GM18526 (cell line): Measurements from ENCODE around the gene FBXL7.

Experiments used
- POLR2A ChIP-seq: IDR thresholded peaks from 3 replicates; pipeline ENCODE4 v1.6.1; 2011; ENCODE audit not compliant: insufficient read length; ENCODE audit errors: extremely low read depth

Gene FBXL7

DNA sequence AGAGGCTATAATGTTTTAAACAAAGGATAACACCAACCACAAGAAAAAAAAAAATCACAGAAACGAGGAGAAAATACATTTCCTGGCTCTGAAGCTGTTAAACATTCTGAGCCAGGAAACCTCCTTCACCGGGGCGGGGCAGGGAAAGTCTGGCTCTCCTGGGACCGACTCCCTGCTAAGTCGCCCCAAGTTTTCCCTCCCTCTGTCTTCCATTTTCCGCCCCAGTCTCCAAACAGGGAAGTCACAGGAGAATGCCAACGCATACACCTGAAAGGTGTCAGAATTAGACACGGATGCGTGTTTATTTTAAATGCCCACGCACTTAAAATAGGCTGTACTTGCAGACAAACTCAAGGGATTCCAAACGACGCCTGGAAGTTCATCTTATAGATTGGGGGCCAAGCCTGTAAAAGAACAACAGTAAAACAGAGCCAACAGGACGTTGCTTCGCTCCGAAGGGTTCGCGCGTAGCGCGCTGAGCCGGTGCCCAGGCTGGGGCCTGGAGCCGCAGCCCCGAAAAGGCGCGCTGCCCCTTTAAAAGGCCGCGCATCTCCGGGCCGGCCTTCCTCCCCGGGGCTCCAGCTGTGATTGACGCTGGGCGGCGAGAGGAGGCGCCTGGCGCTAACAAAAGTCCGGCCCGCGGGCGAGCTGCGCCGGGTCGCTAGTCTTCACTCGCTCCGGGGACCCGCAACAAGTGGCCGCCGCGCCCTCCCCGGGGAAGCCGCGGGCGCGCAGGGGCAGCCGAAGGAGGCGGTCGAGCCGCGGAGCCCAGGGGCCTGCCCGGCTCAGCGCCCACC lies at the start of gene FBXL7:
Gene FBXL7, plus strand, starts transcription at position 653 of the 797 bp plus-strand sequence.
- no peak for TF ChIP-seq POLR2A

DNA sequence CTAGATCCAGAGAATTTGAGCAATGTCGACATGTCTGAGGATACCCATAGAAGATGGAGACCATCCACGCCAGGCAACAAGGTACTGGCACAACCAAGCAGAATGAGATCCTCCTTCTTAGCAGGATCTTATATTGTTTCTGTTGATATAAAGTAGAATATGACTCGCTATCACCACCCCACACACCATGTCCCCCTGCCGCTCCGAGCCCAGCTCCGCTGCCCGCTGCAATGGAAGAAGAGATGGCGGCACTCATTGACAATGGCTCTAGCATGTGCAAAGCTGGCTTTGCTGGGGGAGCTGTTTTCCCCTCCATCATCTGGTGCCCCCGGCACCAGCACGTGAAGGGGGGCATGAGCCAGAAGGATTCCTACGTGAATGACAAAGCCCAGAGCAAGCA lies 49.5 kb upstream of the FBXL7 start:
- no peak for TF ChIP-seq POLR2A

DNA sequence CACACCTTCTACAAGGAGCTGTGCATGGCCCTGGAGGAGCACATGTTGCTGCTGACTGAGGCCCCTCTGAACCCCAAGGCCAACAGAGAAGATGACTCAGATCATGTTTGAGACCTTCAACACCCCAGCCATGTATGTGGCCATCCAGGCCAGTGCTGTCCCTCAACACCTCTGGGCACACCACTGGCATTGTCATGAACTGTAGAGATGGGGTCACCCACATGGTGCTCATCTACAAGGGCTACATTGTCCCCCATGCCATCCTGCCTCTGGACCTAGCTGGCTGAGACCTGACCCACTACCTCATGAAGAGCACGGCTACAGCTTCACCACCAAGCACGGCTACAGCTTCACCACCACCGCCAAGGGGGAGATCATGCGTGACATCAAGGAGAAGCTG lies 49.0 kb upstream of the FBXL7 start:
- no peak for TF ChIP-seq POLR2A

DNA sequence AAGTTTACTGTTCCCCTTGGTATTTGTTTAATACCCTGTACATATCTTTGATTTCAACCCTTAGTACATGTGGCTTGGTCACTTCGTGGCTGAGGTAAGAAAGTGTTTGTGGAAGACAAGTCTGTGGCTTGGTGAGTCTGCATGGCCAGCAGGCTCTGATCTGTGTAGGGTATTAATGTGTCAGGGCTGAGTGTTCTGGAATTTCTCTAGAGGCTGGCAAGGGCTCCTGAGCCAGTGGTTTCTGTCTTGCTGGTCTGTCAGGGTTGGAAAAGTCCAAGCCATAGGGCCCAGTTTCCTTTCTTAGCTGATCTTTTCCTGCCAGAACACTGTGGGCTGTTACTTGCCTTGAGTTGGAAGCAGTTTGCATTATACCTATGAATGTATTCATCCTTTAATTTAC lies 48.0 kb upstream of the FBXL7 start:
- TF ChIP-seq POLR2A, result no peak

DNA sequence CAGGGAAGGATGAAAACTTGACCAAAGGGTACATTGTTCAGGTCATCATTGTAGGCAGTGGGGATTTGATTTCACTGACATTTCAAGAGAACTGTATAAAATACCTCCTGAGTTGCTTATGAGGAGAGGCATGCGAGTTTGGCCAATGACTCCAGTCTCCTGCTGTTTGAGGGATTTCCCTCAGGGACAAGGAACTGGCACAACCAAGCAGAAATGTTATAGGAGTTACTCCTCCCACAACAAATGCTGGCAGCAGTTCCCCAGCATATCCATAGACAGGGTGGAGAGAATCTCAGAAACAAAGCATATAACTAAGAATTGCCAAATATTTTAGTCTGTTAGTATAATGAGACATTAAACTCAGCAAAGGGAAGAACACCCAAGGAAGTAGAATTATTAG lies 47.2 kb upstream of the FBXL7 start:
- no peak for TF ChIP-seq POLR2A

DNA sequence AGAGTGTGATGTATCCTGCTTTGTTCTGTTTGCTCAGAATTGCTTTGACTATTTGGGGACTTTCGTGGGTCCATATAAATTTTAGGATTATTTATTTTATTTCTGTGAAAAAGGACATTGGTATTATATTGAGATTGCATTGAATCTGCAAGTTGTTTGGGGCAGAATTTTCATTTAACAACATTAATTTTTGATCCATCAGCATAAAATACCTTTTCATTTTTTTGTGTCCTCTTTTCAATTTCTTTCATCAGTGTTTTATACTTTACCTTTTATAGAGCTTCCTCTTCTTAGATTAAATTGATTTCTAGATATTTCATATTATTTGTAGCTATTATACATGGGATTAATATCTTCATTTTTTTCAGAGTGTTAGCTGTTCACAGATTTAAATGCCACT lies 40.8 kb upstream of the FBXL7 start:
- TF ChIP-seq POLR2A, result no peak

DNA sequence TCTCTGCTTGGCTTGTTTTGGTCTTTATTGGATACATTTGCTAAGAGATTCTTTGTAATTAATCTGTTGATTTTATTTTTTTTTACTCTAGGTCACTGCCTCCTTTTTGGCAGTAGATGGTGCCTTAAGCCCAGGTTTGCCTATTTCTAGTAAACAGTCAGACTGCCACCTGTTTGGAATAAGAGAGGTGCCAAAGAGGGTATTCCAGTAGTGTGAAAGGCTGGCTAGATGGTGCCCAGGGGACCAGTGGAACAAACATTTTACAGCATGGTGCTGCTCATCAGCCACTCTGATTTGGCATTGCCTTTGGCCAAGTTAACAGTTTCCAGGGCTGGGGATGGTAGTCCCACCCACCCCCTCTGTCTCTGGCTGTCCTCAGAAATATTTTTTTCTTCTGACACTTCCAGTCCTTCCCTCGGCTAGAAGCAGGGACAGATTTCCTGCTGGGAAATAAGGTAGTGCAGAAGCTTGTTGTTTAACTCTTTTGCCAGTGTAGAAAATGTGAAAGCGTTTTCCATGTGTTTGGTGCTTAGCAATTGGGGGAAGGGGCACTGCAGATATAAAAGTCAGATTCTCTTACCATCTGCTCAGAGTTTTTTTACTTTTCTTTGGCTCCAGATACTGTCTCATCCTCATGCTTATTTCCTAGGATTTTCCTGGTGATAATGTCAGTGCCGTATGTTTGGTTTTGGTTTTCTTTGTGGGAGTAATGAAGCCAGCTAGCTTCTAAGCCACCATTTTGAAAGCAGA lies 36.6 kb upstream of the FBXL7 start:
- no peak for TF ChIP-seq POLR2A

DNA sequence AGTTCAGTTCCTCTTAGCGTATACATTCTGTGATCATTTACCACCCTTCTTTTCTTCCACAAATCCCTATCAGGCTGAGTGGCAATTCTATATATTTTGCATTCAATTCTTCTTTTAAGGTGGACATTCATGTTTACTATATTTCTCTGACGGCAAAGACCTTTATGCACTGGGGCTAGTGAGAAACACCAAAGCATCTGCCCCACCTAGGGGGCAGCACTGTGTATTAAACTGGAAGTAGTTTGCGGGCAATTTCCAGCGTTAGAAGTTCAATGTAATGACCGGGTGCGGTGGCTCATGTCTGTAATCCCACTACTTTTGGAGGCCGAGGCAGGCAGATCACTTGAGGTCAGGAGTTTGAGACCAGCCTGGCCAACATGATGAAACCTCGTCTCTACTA lies 27.9 kb upstream of the FBXL7 start:
- no peak for TF ChIP-seq POLR2A

DNA sequence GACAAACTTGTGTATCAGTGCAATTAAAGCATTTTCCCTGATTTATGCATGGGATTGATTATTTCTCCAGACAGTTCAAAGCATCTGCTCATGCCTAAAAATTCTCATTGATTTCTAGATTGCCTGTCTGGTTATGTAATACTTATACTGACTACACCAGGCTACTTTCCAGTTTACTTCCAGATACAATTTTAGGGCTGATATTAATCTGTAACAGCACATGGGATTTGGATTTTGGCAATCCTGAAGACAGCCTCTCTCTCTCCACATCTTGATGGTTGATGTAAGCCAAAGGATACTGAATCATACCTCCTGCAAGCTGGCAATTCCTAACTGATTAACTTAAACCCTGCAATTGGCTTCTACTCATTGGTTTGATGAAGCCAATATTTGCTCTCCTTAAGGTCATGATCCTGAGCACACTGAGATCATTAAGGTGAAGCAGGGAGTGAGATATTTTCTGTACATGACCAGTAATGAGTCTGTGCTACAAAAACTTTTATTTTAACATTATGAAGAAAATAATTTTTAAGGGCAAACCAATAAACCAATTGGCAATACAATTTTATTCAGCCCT lies 25.7 kb upstream of the FBXL7 start:
- TF ChIP-seq POLR2A, result no peak

DNA sequence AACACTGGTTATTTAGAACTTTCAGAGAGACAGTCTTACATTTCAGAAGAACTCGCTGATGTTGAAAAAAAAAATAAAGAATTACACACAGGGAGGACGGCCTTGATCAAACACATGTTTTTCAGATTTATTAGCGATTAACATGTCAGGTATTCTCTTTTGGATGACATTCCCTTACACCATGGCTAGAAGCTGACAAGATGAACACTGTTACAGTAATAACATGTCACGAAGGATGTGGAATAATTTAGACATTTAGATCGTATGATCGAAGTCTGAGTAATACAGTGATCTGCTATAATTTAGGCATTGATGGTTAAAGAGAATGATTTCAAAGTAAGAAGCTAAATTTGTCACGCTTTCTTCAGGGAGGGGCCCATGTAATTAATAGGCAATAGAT lies 24.6 kb upstream of the FBXL7 start:
- no peak for TF ChIP-seq POLR2A

DNA sequence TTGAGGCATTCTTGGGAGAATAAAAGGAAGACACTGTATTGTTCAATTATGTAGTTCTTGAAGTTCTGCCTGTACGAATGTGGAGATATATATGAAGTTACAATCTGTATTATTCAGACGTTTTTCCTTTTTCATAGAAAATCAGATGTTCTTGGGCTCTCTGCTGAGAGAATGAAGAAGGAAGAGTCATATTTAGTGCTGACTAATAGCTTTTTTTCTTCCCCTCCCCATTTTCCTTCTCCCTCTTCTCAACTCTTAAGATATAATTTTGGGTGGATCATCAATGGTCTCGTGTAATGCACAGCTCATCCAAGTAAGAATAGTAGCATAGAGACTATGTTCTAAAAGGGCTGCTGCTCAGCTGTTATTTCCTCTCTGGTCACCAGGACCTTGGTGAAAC lies 23.0 kb upstream of the FBXL7 start:
- TF ChIP-seq POLR2A, result no peak

DNA sequence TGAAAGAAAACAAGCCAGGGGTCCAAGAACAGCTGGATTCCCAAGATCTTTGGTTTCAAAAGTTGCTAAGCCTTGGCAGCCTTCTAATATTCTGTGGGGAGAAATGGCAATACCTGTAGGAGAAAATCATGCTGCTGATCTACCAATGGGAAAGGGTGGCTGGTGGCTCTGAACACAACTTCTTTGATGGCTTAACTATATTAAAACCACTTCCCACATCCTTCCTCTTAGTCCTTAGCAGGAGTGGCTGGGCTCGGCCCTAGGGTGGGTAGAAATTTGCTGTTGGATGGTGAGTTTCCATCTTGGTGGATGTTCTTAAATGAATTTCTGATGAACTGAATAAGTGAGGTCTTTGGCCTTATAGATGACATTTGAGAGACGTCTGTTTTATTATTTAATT lies 19.5 kb upstream of the FBXL7 start:
- no peak for TF ChIP-seq POLR2A

DNA sequence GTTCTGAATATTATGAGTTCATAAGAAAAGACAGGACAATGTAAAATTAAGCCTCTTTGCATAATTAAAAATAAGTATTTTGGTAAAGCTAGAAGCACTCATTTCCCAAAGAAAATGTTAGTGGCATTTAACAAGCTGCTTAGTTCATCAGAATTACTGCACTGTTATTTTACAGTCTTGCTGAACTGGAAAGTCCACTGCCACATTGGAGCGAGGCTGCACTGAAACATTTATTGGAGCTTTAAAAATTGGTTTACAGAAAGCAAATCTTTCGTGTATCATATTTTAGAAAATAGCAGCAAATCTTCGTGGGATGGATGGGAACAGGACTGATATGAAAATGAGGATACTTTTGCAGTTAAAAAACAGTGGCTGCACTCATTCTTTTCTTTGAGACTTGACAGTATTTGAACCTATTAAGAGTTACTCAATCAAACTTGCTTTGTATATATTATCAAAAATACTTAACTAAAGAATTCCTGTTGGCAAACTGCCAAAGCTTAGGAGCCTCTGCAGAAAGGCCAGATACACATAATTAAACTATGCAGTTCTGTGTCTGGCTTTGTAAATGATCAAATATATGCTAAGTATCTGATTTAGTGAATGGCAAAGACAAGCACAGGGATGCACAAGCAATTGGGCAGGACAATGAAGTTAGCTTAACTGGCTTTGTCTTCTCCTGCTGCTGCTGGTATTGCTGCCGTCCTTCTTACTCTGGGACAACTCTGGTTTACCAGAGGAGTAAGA lies 16.5 kb upstream of the FBXL7 start:
- no peak for TF ChIP-seq POLR2A

DNA sequence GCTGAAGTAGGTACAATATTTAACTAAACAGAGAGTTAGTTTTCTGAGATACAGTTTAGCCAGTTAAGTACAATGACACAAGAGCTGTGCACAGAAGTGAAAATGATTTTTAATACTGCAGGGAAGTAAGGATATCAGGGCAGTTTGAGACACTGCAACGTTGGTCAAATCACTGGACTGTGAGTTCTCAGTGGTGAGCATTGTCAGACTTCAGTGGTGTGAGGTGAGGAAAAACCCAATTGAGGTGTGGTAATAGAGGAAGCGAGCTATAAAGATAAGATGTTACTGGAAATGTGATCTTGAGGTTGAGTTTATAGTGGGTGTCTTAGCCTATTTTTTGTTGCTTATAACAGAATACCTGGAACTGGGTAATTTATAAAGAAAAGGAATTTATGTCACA lies 12.8 kb upstream of the FBXL7 start:
- no peak for TF ChIP-seq POLR2A

DNA sequence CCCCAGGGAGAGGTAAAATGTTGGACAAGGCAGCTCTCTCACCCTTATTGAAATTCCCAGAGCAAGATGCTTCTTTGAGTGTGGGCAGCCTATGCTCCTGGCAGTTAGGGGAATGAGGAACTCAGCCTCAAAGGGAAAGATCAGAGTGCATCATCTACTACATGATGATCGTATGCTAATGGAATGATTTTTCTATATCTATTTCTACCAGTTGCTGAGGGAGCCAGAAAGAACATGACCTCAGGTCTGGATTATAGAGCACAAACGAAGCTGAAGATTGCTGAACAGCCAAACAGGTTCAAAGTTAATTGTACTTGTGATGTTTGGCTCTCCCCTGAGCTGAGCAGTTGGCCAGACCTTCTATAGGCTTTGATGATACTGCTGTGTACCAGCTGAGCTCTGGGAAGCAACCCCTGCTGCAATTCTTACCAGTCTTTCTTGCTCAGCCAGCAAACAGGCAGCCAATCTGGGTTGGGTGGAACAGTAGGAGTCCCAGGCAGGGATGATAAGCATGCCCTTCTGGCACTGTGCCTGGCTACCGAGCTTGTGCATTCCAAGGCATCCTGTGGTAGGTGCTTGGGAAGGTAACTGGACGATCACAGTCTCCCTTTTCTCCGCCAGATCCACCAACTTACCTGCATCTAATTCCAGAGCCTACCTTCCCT lies 10.3 kb upstream of the FBXL7 start:
- no peak for TF ChIP-seq POLR2A
